HepG2 (cell line): ENCODE measurements around the gene AFG1L. TPM values are rescaled to one million over a fixed set of nuclear protein-coding genes. Genes with fewer than 3 reads are reported as not detected.
A peak's percentile ranks its signal among the peaks of the same experiment; 100 is the strongest.

Experiments
- ATAC-seq: fragments of 200-7000 bp; cut with Tn5 transposase; 3 replicates; pipeline ENCODE4 v1.9.1; 2020; ENCODE audit warnings: mild to moderate bottlenecking, moderate library complexity
- BruUV-seq: library from RNA; stranded (reverse); fragments of 400-500 nt; replicated peaks from 2 replicates; lab custom pipeline; 2021; lab: Mats Ljungman, UMichigan
- CTCF ChIA-PET: fragments of 300-600 bp; formaldehyde crosslinking; extraction: SDS; loops from one replicate; lab custom pipeline; 2021; ENCODE audit warnings: low total read pairs, inconsistent platforms, low intra/inter-chr PET ratio; lab: Yijun Ruan, JAX
- POLR2A ChIA-PET: fragments of 350-600 bp; sonication (Branson Sonifier 250); formaldehyde crosslinking; loops from one replicate; lab custom pipeline; 2020; ENCODE audit warnings: antibody characterized with exemption, inconsistent platforms; lab: Yijun Ruan, JAX
- DNase-seq: peaks from one replicate; pipeline ENCODE4 v3.0.0-alpha.2; 2015; ENCODE audit warnings: low spot score
- FAIRE-seq: peaks from 3 replicates; lab custom pipeline; 2011; peaks lifted over from hg19 to GRCh38; lab: Jason Lieb, UNC
- H2AFZ ChIP-seq: one replicate; pipeline ENCODE4 v1.6.1; 2011; ENCODE audit warnings: low read length, inconsistent platforms
- H3K27ac ChIP-seq: fragments of 300-600 bp; 3 replicates; pipeline ENCODE4 v1.8.0; 2011; ENCODE audit warnings: mixed run types, mild to moderate bottlenecking, mixed read lengths, low read length, inconsistent platforms; ENCODE audit not compliant: insufficient read depth; ENCODE audit errors: extremely low read length
- H3K27me3 ChIP-seq, 2 experiments: fragments of 200-600 bp in 1 of 2; 2 replicates in 1 of 2; 3 replicates in 1 of 2; pipeline versions ENCODE4 v1.6.0 to v1.8.0; 2011; ENCODE audit warnings: low read length in 2 of 2, mild to moderate bottlenecking in 2 of 2, moderate library complexity in 2 of 2, inconsistent platforms in 1 of 2; ENCODE audit not compliant: insufficient read depth in 2 of 2, control insufficient read depth in 1 of 2
- H3K36me3 ChIP-seq, 2 experiments: fragments of 200-600 bp in 1 of 2; replicated peaks in 1 of 2; 2 replicates in 1 of 2; 3 replicates in 1 of 2; pipeline versions ENCODE4 v1.5.1 to v1.8.0; 2011; ENCODE audit warnings: low read length in 2 of 2, inconsistent platforms in 1 of 2; ENCODE audit not compliant: insufficient read depth in 2 of 2, control insufficient read depth in 1 of 2
- H3K4me1 ChIP-seq: 2 replicates; pipeline ENCODE4 v1.5.1; 2012; ENCODE audit warnings: low read length, inconsistent platforms; ENCODE audit not compliant: insufficient read depth
- H3K4me2 ChIP-seq: 2 replicates; pipeline ENCODE4 v1.6.0; 2011; ENCODE audit warnings: low read depth, low read length, inconsistent platforms
- H3K4me3 ChIP-seq, 3 experiments: fragments of 200-600 bp in 1 of 3; sonication (generic), shearing (Covaris generic) in 1 of 3; replicated peaks in 1 of 3; 2 replicates each; pipeline ENCODE4 v1.5.1; 2011 to 2016; ENCODE audit warnings: low read length in 3 of 3, inconsistent platforms in 2 of 3, low read depth in 2 of 3, mild to moderate bottlenecking in 2 of 3, control low read depth in 1 of 3, mixed read lengths in 1 of 3; ENCODE audit not compliant: insufficient read depth in 1 of 3
- H3K79me2 ChIP-seq: one replicate; pipeline ENCODE4 v1.6.1; 2011; ENCODE audit warnings: low read length, inconsistent platforms; ENCODE audit not compliant: insufficient read depth
- H3K9ac ChIP-seq: 2 replicates; pipeline ENCODE4 v1.6.0; 2011; ENCODE audit warnings: mild to moderate bottlenecking, low read depth, low read length, inconsistent platforms; ENCODE audit not compliant: insufficient read depth
- H3K9me3 ChIP-seq: 2 replicates; pipeline ENCODE4 v1.5.1; 2012; ENCODE audit warnings: mild to moderate bottlenecking, low read length
- H4K20me1 ChIP-seq: 2 replicates; pipeline ENCODE4 v1.6.0; 2011; ENCODE audit warnings: inconsistent platforms, mild to moderate bottlenecking, low read length, moderate library complexity; ENCODE audit not compliant: insufficient read depth
- ATF7-NPFF ChIP-seq: sonication (generic); formaldehyde crosslinking; IDR thresholded peaks from 2 replicates; pipeline ENCODE4 v1.8.1; 2023; ENCODE audit warnings: mild to moderate bottlenecking, low read depth, missing genetic modification reagents, moderate library complexity
- BRF2 ChIP-seq: sonication (generic); formaldehyde crosslinking; IDR thresholded peaks from 2 replicates; pipeline ENCODE4 v1.8.1; 2022; ENCODE audit warnings: mild to moderate bottlenecking, missing genetic modification reagents
- HDAC1 ChIP-seq: sonication (generic); formaldehyde crosslinking; IDR thresholded peaks from 2 replicates; pipeline ENCODE4 v1.5.1; 2020; ENCODE audit warnings: mild to moderate bottlenecking, missing genetic modification reagents
- MAF1 ChIP-seq: sonication (generic); formaldehyde crosslinking; IDR thresholded peaks from 2 replicates; pipeline ENCODE4 v1.5.0; 2020; ENCODE audit warnings: missing genetic modification reagents, borderline replicate concordance
- MEIS1 ChIP-seq: sonication (generic); formaldehyde crosslinking; IDR thresholded peaks from 2 replicates; pipeline ENCODE4 v1.9.0; 2021; ENCODE audit warnings: mild to moderate bottlenecking, missing genetic modification reagents, moderate library complexity, borderline replicate concordance
- MNT ChIP-seq: fragments of 450-650 bp; IDR thresholded peaks from 2 replicates; pipeline ENCODE4 v1.6.1; 2016
- MTERF4 ChIP-seq: sonication (generic); formaldehyde crosslinking; IDR thresholded peaks from 2 replicates; pipeline ENCODE4 v1.8.0; 2023; ENCODE audit warnings: mild to moderate bottlenecking, missing genetic modification reagents
- SAFB2 ChIP-seq: sonication (generic); formaldehyde crosslinking; IDR thresholded peaks from 2 replicates; pipeline ENCODE4 v1.5.1; 2020; ENCODE audit warnings: missing genetic modification reagents, low read depth, mild to moderate bottlenecking, borderline replicate concordance
- SAP130 ChIP-seq: IDR thresholded peaks from 2 replicates; pipeline ENCODE4 v1.6.1; 2016; ENCODE audit warnings: low read depth
- TRIM24 ChIP-seq: sonication (generic); formaldehyde crosslinking; IDR thresholded peaks from 2 replicates; pipeline ENCODE4 v1.8.0; 2022; ENCODE audit warnings: mild to moderate bottlenecking, missing genetic modification reagents
- ZFP41 ChIP-seq: sonication (generic); formaldehyde crosslinking; IDR thresholded peaks from 2 replicates; pipeline ENCODE4 v1.4.0; 2020; ENCODE audit warnings: mild to moderate bottlenecking, missing genetic modification reagents, borderline replicate concordance
- ZFP91 ChIP-seq: sonication (generic); formaldehyde crosslinking; IDR thresholded peaks from 2 replicates; pipeline ENCODE4 v1.9.0; 2022; ENCODE audit warnings: missing genetic modification reagents, mild to moderate bottlenecking, borderline replicate concordance
- ZNF124 ChIP-seq: sonication (generic); formaldehyde crosslinking; IDR thresholded peaks from 2 replicates; pipeline ENCODE4 v1.4.0; 2020; ENCODE audit warnings: missing genetic modification reagents
- ZNF333 ChIP-seq: sonication (generic); formaldehyde crosslinking; IDR thresholded peaks from 2 replicates; pipeline ENCODE4 v1.4.0; 2020; ENCODE audit warnings: mild to moderate bottlenecking, missing genetic modification reagents, borderline replicate concordance
- ZNF75D ChIP-seq: sonication (generic); formaldehyde crosslinking; IDR thresholded peaks from 2 replicates; pipeline ENCODE4 v1.8.1; 2023; ENCODE audit warnings: missing genetic modification reagents, mild to moderate bottlenecking, borderline replicate concordance
- ZNF782 ChIP-seq: sonication (generic); formaldehyde crosslinking; IDR thresholded peaks from 2 replicates; pipeline ENCODE4 v1.4.0; 2020; ENCODE audit warnings: missing genetic modification reagents, mild to moderate bottlenecking, borderline replicate concordance
- ZNF816 ChIP-seq: sonication (generic); formaldehyde crosslinking; IDR thresholded peaks from 2 replicates; pipeline ENCODE4 v1.8.0; 2022; ENCODE audit warnings: missing genetic modification reagents, mild to moderate bottlenecking, borderline replicate concordance
- WGBS: methylation state at CpG from one replicate; pipeline ENCODE4 v1.1.6; 2017; ENCODE audit warnings: low lambda C conversion rate; 5-methylcytosine and 5-hydroxymethylcytosine counted together
- in situ Hi-C: cut with HindIII; loops from 2 replicates; pipeline ENCODE4 v1.10.0; 2017; ENCODE audit warnings: low pct_unique_long_range_greater_than_20kb; ENCODE audit not compliant: extremely low pct_ligation_motif_present
- intact Hi-C: fragments of 100-400 bp; cut with micrococcal nuclease; formaldehyde crosslinking; loops from one replicate; pipeline ENCODE4 v1.10.0; 2022; ENCODE audit not compliant: unreplicated experiment
- polyA plus RNA-seq, 8 experiments: library from polyadenylated mRNA; depleted of rRNA in 3 of 8; stranded (reverse) in 7 of 8; unstranded in 1 of 8; fragments of >200 nt; fragmentation: Illumina TruSeq in 4 of 8; extraction: Trizol in 4 of 8; gene quantifications; 2 replicates each; pipeline versions ENCODE4 v1.2.1 to v1.2.3, GENCODE V29; 2011 to 2016; ENCODE audit warnings: low read depth in 4 of 8, missing spikeins in 1 of 8, mixed read lengths in 1 of 8; ENCODE audit not compliant: insufficient read depth in 1 of 8
- total RNA-seq, 5 experiments: library from RNA; depleted of rRNA; stranded (reverse); fragments of >200 nt; fragmentation: Illumina TruSeq; extraction: Trizol; gene quantifications; 2 replicates each; pipeline ENCODE4 v1.2.3, GENCODE V29; 2016; ENCODE audit warnings: low read depth in 1 of 5

Gene AFG1L
- total and polyA plus RNA-seq, 2 of the 13 experiments (the other 11 are each of a cell fraction or from before 2014, with no cell fraction given): 3.1 to 14.0 TPM

GRCh38 chr6:108260126-108260808 is 34.6 kb upstream of the AFG1L start:
- intact Hi-C loops: loop anchor here (2.0 kb wide), 1 partner anchor 147 kb away; no protein-coding TSS in a partner anchor
- Histone ChIP-seq H3K9ac (peak overlapping the region; percentile 89), H3K4me2 (peak overlapping the region; percentile 87), H3K9me3 (no peaks in the 10 kb centered on the region), H3K79me2 (peaks cover 40% of the 10 kb centered on the region), H3K4me1 (peaks cover 38% of the 10 kb centered on the region), H3K4me3 (peak overlapping the region; percentile 91 to 93 (median 92)), H4K20me1 (0 out of 2 replicates have a peak, but pooled peaks cover 2% of the 10 kb centered on the region), H3K27ac (peak overlapping the region; percentile 94), H2AFZ (no peak overlapping the region), H3K36me3 (0 out of 5 replicates have a peak, but pooled peaks cover 0 to under 1% of the 10 kb centered on the region in 2 experiments), H3K27me3 (no peaks in the 10 kb centered on the region; a peak in 1 of 5 replicates)
- CTCF ChIA-PET: no interaction called here
- FAIRE-seq (no peak), DNase-seq (no peak), ATAC-seq (peak; percentile 31)
- in situ Hi-C loops: no loop called here
- 1% methylated on average over 15 of the region's 29 CpGs for WGBS
- no TSS peak for BruUV-seq
- POLR2A ChIA-PET: interaction anchor here (1.2 to 2.5 kb wide), 8 partner anchors 14 to 835 kb away, joined by 4 to 36 read pairs (median 4); partner anchors contain the start of genes AFG1L, CEP57L1 and SESN1
- TF ChIP-seq ZNF75D: 0 out of 2 replicates have a peak, but pooled peaks have one; percentile 39
- 0 out of 2 replicates have a peak, but pooled peaks have one; percentile 9 for TF ChIP-seq MEIS1 (CRISPR knock-in tag)
- 0 out of 2 replicates have a peak, but pooled peaks have one; percentile 60 for TF ChIP-seq ZFP41
- peak; percentile 47 for TF ChIP-seq SAP130
- TF ChIP-seq TRIM24 (CRISPR knock-in tag): no peak
- TF ChIP-seq HDAC1 (CRISPR knock-in tag): peak; percentile 16
- peak; percentile 61; the same call in 1 of the 2 replicates for TF ChIP-seq ZNF782 (CRISPR knock-in tag)
- 0 out of 2 replicates have a peak, but pooled peaks have one; percentile 33 for TF ChIP-seq ZFP91 (CRISPR knock-in tag)
- TF ChIP-seq MNT: no peak
- TF ChIP-seq ZNF333 (CRISPR knock-in tag): peak; percentile 24; the same call in 1 of the 2 replicates
- no peak for TF ChIP-seq ATF7-NPFF
- no peak for TF ChIP-seq MAF1 (CRISPR knock-in tag)
- TF ChIP-seq MTERF4 (CRISPR knock-in tag): 0 out of 2 replicates have a peak, but pooled peaks have one; percentile 24
- 0 out of 2 replicates have a peak, but pooled peaks have one; percentile 44 for TF ChIP-seq BRF2
- TF ChIP-seq ZNF124 (CRISPR knock-in tag): 0 out of 2 replicates have a peak, but pooled peaks have one; percentile 34
- 0 out of 2 replicates have a peak, but pooled peaks have one; percentile 2 for TF ChIP-seq ZNF816 (CRISPR knock-in tag)
- TF ChIP-seq SAFB2: 0 out of 2 replicates have a peak, but pooled peaks have one; percentile 8
